Prostate gland (tissue), 2 donors: Measurements from ENCODE around the gene SEC14L2.

Experiments
- POLR2A ChIP-seq: fragments of 450-650 bp; IDR thresholded peaks from one replicate; pipeline ENCODE4 v1.6.1; 2016; ENCODE audit warnings: antibody characterized with exemption, mild to moderate bottlenecking
- POLR2AphosphoS5 ChIP-seq: sonication (generic); formaldehyde crosslinking; IDR thresholded peaks from one replicate; pipeline ENCODE4 v1.6.1; 2017; ENCODE audit warnings: antibody characterized with exemption
- TF ChIP-seq, protein P1 (sequence below), 4 experiments: fragments of 200-600 bp in 2 of 4; fragments of 450-650 bp in 2 of 4; sonication (generic) in 2 of 4; IDR thresholded peaks; 1 replicate in 3 of 4; 2 replicates in 1 of 4; pipeline ENCODE4 v1.5.1; 2016 to 2019; ENCODE audit warnings: antibody characterized with exemption in 4 of 4, mild to moderate bottlenecking in 2 of 4, moderate library complexity in 2 of 4

DNA sequence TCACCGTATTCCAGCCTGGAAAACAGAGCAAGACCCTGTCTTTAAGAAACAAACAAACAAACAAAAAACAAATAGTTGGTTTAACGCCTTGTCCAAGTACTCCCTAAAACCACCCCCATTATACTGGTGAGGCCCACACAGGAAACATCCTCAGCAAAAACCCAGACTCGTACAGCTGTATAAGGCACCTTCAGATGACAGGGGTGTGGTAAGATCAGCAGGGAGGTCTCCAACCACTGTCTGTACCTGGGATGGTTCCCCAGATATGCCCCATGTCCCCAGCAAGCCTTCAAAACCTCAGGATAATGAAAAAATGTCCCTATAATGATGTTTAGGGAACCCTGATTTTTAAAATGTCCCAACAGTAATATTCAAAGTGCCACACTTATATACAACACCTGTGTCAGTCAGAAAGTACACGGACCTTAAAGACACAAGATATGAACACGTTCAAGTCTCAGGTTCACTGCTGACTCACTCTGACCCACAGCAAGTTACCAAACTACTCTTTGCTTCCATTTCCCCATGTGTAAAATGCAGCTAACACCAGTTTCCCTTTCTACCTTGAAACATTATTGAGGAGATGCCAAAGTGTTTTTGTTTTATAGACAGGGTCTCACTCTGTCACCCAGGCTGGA, 49.4 kb upstream of the SEC14L2 start:
- TF ChIP-seq POLR2AphosphoS5: no peak
- TF ChIP-seq, protein P1, sequence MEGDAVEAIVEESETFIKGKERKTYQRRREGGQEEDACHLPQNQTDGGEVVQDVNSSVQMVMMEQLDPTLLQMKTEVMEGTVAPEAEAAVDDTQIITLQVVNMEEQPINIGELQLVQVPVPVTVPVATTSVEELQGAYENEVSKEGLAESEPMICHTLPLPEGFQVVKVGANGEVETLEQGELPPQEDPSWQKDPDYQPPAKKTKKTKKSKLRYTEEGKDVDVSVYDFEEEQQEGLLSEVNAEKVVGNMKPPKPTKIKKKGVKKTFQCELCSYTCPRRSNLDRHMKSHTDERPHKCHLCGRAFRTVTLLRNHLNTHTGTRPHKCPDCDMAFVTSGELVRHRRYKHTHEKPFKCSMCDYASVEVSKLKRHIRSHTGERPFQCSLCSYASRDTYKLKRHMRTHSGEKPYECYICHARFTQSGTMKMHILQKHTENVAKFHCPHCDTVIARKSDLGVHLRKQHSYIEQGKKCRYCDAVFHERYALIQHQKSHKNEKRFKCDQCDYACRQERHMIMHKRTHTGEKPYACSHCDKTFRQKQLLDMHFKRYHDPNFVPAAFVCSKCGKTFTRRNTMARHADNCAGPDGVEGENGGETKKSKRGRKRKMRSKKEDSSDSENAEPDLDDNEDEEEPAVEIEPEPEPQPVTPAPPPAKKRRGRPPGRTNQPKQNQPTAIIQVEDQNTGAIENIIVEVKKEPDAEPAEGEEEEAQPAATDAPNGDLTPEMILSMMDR (IDR thresholded peaks at IDR 0.05): no peak
- no peak for TF ChIP-seq POLR2A
